Adipocyte (in vitro differentiated cells): Measurements from ENCODE around the gene ARL5C.
"Not testable (repeated sequence)": the region's sequence is repeated elsewhere in the genome, so short reads cannot be mapped to it uniquely, and the experiment has no call there.

ENCODE experiments used
- DNase-seq: peaks from one replicate; pipeline ENCODE4 v3.0.0-alpha.2; 2015; ENCODE audit warnings: low read depth
- H3K27me3 ChIP-seq: replicated peaks from 2 replicates; pipeline ENCODE4 v1.7.0; 2013; ENCODE audit warnings: mild to moderate bottlenecking, low read length, moderate library complexity; ENCODE audit not compliant: control insufficient read depth, insufficient read depth
- H3K36me3 ChIP-seq: 2 replicates; pipeline ENCODE4 v1.7.0; 2013; ENCODE audit warnings: low read length, mild to moderate bottlenecking, moderate library complexity; ENCODE audit not compliant: control insufficient read depth, insufficient read depth, severe bottlenecking
- H3K4me1 ChIP-seq: 2 replicates; pipeline ENCODE4 v1.7.0; 2013; ENCODE audit warnings: mild to moderate bottlenecking, low read length, moderate library complexity; ENCODE audit not compliant: control insufficient read depth, insufficient read depth
- H3K4me3 ChIP-seq: 2 replicates; pipeline ENCODE4 v1.7.0; 2013; ENCODE audit warnings: mild to moderate bottlenecking, low read length, moderate library complexity
- H3K9ac ChIP-seq: 2 replicates; pipeline ENCODE4 v1.7.0; 2013; ENCODE audit warnings: mild to moderate bottlenecking, low read length, moderate library complexity
- H3K9me3 ChIP-seq: 2 replicates; pipeline ENCODE4 v1.7.0; 2013; ENCODE audit warnings: mild to moderate bottlenecking, low read length, moderate library complexity; ENCODE audit not compliant: control insufficient read depth

The ARL5C gene

GRCh38 chr17:39132192-39132610 lies 33.8 kb downstream of the ARL5C start:
- Histone ChIP-seq H3K4me3 (no peak overlapping the region), H3K27me3 (no peaks in the 10 kb centered on the region), H3K9me3 (no peaks in the 10 kb centered on the region), H3K4me1 (peaks cover 14% of the 10 kb centered on the region), H3K9ac (peak overlapping the region; percentile 13), H3K36me3 (no peaks in the 10 kb centered on the region)
- DNase-seq = peak; percentile 87

GRCh38 chr17:39131616-39132015 lies 34.3 kb downstream of the ARL5C start:
- no peak for DNase-seq
- Histone ChIP-seq H3K36me3 (no peaks in the 10 kb centered on the region), H3K4me3 (no peak overlapping the region), H3K9ac (peak overlapping the region; percentile 5), H3K27me3 (no peaks in the 10 kb centered on the region), H3K9me3 (no peaks in the 10 kb centered on the region), H3K4me1 (peaks cover 14% of the 10 kb centered on the region)

DNA sequence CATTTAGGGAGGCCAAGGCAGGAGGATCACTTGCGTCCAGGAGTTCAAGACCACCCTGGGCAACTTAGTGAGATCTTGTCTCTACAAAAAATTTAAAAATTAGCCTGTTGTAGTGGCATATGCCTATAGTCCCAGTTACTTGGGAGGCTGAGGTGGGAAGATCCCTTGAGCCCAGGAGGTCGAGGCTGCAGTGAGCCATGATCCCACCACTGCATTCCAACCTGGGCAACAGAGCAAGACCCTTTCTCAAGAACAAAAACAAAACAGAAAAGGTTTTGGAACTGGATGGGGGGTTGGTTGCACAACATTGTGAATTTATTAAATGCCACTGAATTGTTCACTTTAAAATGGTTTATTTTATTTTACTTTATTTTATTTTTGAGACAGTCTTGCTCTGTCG lies 35.8 kb downstream of the ARL5C start:
- DNase-seq = no peak
- Histone ChIP-seq H3K36me3 (no peaks in the 10 kb centered on the region), H3K9ac (no peak overlapping the region), H3K27me3 (no peaks in the 10 kb centered on the region), H3K9me3 (no peaks in the 10 kb centered on the region), H3K4me1 (peaks cover 14% of the 10 kb centered on the region), H3K4me3 (no peak overlapping the region)

DNA sequence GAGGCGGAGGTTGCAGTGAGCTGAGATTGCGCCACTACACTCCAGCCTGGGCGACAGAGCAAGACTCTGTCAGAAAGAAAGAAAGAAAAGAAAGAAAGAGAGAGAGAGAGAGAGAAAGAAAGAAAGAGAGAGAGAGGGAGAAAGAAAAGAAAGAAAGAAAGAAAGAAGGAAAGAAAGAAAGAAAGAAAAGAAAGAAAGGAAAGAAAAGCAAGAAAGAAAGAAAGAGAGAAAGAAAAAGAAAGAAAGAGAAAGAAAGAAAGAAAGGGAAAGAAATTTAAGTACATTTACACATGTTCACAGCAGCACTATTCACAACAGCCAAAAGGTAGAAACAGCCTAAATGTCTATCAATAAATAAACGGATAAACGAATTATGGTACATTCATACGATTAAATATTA lies 36.4 kb downstream of the ARL5C start:
- H3K36me3 ChIP-seq, H3K9me3 ChIP-seq, H3K9ac ChIP-seq, H3K4me3 ChIP-seq, H3K27me3 ChIP-seq, DNase-seq: not testable (repeated sequence)
- peaks cover 14% of the 10 kb centered on the region for H3K4me1 ChIP-seq

GRCh38 chr17:39126436-39126835 lies 39.5 kb downstream of the ARL5C start:
- DNase-seq = no peak
- H3K4me3 ChIP-seq = no peak overlapping the region
- H3K9ac ChIP-seq = no peak overlapping the region
- H3K36me3 ChIP-seq = no peaks in the 10 kb centered on the region
- H3K9me3 ChIP-seq = no peaks in the 10 kb centered on the region
- peaks cover under 1% of the 10 kb centered on the region for H3K4me1 ChIP-seq
- peaks cover 3% of the 10 kb centered on the region for H3K27me3 ChIP-seq

DNA sequence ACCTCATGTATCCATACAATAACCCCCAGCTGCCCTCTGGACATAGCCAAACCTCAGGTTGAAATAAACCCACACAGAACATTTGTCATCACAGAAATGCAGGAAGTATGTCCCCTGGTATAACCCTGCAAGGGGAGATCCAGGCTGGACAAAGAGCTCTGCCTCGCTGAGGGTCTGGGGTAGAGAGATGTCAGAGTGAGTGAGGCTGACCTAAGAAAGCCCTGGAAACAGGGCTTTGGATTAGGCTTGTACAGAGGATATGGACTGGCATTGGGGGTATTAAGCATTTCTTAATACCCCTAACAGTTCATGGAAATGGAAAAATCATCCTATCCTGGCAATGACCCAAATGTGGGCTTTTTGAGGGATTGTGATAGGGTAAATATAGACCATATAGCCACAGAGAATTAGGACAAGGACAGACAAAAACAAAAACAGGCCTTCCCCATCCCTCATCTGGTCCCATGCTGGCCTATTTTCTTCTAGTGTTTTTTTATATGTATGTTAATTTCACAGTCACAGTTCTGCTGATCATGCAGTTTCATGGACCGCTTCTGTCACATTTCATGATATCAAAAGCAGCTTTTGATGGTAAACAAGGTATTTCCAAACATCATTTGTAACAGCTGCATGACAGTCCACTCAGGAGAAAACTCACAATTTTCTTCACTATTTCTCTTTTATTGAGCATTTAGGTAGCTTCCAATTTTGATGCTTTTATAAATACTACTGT lies 40.7 kb downstream of the ARL5C start:
- no peak for DNase-seq
- H3K27me3 ChIP-seq = peaks cover 3% of the 10 kb centered on the region
- H3K36me3 ChIP-seq = no peaks in the 10 kb centered on the region
- no peaks in the 10 kb centered on the region for H3K4me1 ChIP-seq
- no peaks in the 10 kb centered on the region for H3K9me3 ChIP-seq
- no peak overlapping the region for H3K9ac ChIP-seq
- H3K4me3 ChIP-seq = no peak overlapping the region

- no peak overlapping the region for H3K9ac ChIP-seq
- H3K36me3 ChIP-seq = no peaks in the 10 kb centered on the region
- H3K4me1 ChIP-seq = no peaks in the 10 kb centered on the region
- H3K4me3 ChIP-seq = no peak overlapping the region
- no peaks in the 10 kb centered on the region for H3K9me3 ChIP-seq
- DNase-seq = no peak
- H3K27me3 ChIP-seq = peaks cover 3% of the 10 kb centered on the region
These were observed 42.3 kb downstream of the ARL5C start for GRCh38 chr17:39123627-39124026.

- H3K27me3 ChIP-seq = peaks cover 3% of the 10 kb centered on the region
- no peaks in the 10 kb centered on the region for H3K9me3 ChIP-seq
- H3K4me3 ChIP-seq = no peak overlapping the region
- H3K36me3 ChIP-seq = no peaks in the 10 kb centered on the region
- H3K9ac ChIP-seq = no peak overlapping the region
- H3K4me1 ChIP-seq = no peaks in the 10 kb centered on the region
- no peak for DNase-seq
These were observed 43.0 kb downstream of the ARL5C start for GRCh38 chr17:39122991-39123390.

GRCh38 chr17:39121919-39122318 lies 44.0 kb downstream of the ARL5C start:
- H3K4me1 ChIP-seq, H3K9ac ChIP-seq, H3K27me3 ChIP-seq, DNase-seq, H3K9me3 ChIP-seq, H3K4me3 ChIP-seq, H3K36me3 ChIP-seq: not testable (repeated sequence)

DNA sequence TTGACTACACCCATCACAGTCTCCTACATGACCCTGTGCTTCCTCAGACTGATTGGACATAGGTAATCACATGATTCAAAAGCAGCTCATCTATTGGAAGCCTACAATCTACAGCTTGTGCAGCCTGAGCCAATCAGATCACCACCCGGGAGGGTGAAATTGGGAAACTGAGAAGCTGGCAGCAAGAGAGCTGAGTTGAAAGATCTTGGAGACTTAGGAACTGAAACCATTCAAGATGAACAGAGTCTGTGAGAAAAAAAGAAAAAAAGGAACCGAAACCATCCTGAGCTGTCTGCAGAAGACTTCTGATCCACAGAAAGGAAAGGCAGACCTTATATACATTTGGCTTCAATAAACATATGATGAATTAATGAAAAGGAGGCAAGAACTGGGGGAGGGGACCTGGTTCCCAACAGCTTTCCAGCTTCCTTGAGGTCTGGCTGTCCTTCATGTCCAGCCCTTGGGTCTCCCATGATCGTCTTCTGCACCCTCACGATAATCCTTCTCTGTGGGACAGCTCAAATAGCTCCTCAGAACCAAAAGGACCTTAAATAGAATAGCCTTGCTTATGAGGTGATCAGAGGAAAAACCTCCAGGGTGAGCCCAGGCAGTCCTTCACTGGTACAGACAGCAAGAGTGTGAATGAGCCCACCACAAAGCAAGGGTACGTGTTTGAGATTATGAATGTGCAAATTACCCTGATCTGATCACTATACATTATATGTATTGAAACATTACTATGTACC lies 47.1 kb downstream of the ARL5C start:
- no peaks in the 10 kb centered on the region for H3K36me3 ChIP-seq
- H3K4me3 ChIP-seq = no peak overlapping the region
- H3K27me3 ChIP-seq = peaks cover 3% of the 10 kb centered on the region
- H3K9me3 ChIP-seq = no peaks in the 10 kb centered on the region
- H3K4me1 ChIP-seq = peaks cover 12% of the 10 kb centered on the region
- no peak for DNase-seq
- H3K9ac ChIP-seq = no peak overlapping the region

DNA sequence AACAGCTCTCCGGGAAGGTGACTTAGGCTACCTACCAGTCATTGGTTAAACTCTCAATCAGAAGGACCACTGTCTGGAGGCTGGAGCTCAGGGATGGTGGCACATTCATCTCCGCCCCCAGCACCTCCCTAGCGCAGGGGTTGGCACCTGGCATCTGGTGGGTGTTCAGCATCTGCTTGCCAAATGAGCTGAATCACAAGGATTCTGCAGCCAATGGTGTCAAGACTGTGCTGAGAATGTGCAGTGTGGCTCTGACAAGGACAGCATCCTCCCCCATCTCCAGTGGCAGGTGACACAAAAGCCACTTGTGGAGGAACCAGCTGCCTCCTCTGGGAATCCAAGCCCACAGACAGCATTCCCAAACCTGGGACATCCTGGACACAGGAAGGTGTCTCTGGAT lies 49.7 kb downstream of the ARL5C start:
- no peak for DNase-seq
- H3K4me1 ChIP-seq = peaks cover 12% of the 10 kb centered on the region
- no peaks in the 10 kb centered on the region for H3K36me3 ChIP-seq
- H3K27me3 ChIP-seq = no peaks in the 10 kb centered on the region
- no peak overlapping the region for H3K9ac ChIP-seq
- H3K4me3 ChIP-seq = no peak overlapping the region
- H3K9me3 ChIP-seq = no peaks in the 10 kb centered on the region
